ENCODE results near the gene TMUB2.
"Not testable (repeated sequence)": the region's sequence is repeated elsewhere in the genome, so short reads cannot be mapped to it uniquely, and the experiment has no call there.

Gene TMUB2

GRCh38 chr17:44220213-44221083 is 33.7 kb downstream of the TMUB2 start:
- peak; percentile 56 for DNase-seq

GRCh38 chr17:44221084-44221861 is 34.5 kb downstream of the TMUB2 start:
- DNase-seq, result peak; percentile 84

- no peak for DNase-seq
Measured at GRCh38 chr17:44221862-44222111, 35.0 kb downstream of the TMUB2 start.

GRCh38 chr17:44222112-44222869 is 35.5 kb downstream of the TMUB2 start:
- peak; percentile 70 for DNase-seq

- no peak for DNase-seq
Measured at GRCh38 chr17:44223541-44224071, 36.8 kb downstream of the TMUB2 start.

GRCh38 chr17:44229090-44229489 is 42.3 kb downstream of the TMUB2 start:
- no peak for DNase-seq

- DNase-seq, result no peak
Measured at GRCh38 chr17:44230140-44230539, 43.4 kb downstream of the TMUB2 start.

- no peak for DNase-seq
Measured at GRCh38 chr17:44232061-44232460, 45.3 kb downstream of the TMUB2 start.

- DNase-seq, result no peak
Measured at GRCh38 chr17:44233582-44233981, 46.8 kb downstream of the TMUB2 start.

GRCh38 chr17:44235583-44235936 is 48.8 kb downstream of the TMUB2 start:
- no peak for DNase-seq

GRCh38 chr17:44236444-44236991 is 49.7 kb downstream of the TMUB2 start:
- no peak for DNase-seq

GRCh38 chr17:44237886-44238285 is 51.1 kb downstream of the TMUB2 start:
- not testable (repeated sequence) for DNase-seq

- no peak for DNase-seq
Measured at GRCh38 chr17:44241106-44241624, 54.4 kb downstream of the TMUB2 start.
